H7 (cell line): ENCODE data around the gene HOXB4. TPM values are rescaled to one million over a fixed set of nuclear protein-coding genes. Genes with fewer than 3 reads are reported as not detected.
"Not testable (repeated sequence)": the region's sequence is repeated elsewhere in the genome, so short reads cannot be mapped to it uniquely, and the experiment has no call there.

Source experiments
- DNase-seq: peaks from one replicate; pipeline ENCODE4 v3.0.0; 2012
- H3K27me3 ChIP-seq: 2 replicates; pipeline ENCODE4 v1.6.0; 2011; ENCODE audit warnings: mild to moderate bottlenecking, low read length; ENCODE audit not compliant: control insufficient read depth, insufficient read depth
- H3K36me3 ChIP-seq: replicated peaks from 2 replicates; pipeline ENCODE4 v1.5.1; 2011; ENCODE audit warnings: low read length; ENCODE audit not compliant: control insufficient read depth, insufficient read depth
- H3K4me3 ChIP-seq: 2 replicates; pipeline ENCODE4 v1.5.1; 2011; ENCODE audit warnings: low read depth, mild to moderate bottlenecking, control low read depth, low read length, moderate library complexity; ENCODE audit not compliant: insufficient read depth
- total RNA-seq: library from RNA; depleted of rRNA; stranded (reverse); fragments of >200 nt; shearing (Covaris generic); gene quantifications from 2 replicates; pipeline ENCODE4 v1.2.3, GENCODE V29; 2014

The HOXB4 gene
- total RNA-seq, 1 experiment from 2014 or later: 0.03 TPM

GRCh38 chr17:48542698-48543106 is 35.4 kb downstream of the HOXB4 start:
- peaks cover 83% of the 10 kb centered on the region for H3K27me3 ChIP-seq
- no peaks in the 10 kb centered on the region for H3K36me3 ChIP-seq
- DNase-seq: no peak
- H3K4me3 ChIP-seq: peak overlapping the region; percentile 58

- Histone ChIP-seq H3K27me3 (peaks cover 78% of the 10 kb centered on the region), H3K4me3 (peak overlapping the region; percentile 58), H3K36me3 (no peaks in the 10 kb centered on the region)
- peak; percentile 58 for DNase-seq
These were observed 36.0 kb downstream of the HOXB4 start for GRCh38 chr17:48542114-48542656.

GRCh38 chr17:48541577-48542113 is 36.5 kb downstream of the HOXB4 start:
- peak; percentile 82 for DNase-seq
- Histone ChIP-seq H3K4me3 (peak overlapping the region; percentile 58), H3K36me3 (no peaks in the 10 kb centered on the region), H3K27me3 (peaks cover 72% of the 10 kb centered on the region)

- peak overlapping the region; percentile 58 for H3K4me3 ChIP-seq
- peaks cover 67% of the 10 kb centered on the region for H3K27me3 ChIP-seq
- DNase-seq: no peak
- no peaks in the 10 kb centered on the region for H3K36me3 ChIP-seq
These were observed 37.0 kb downstream of the HOXB4 start for GRCh38 chr17:48541036-48541576.

- DNase-seq: no peak
- H3K27me3 ChIP-seq: peaks cover 58% of the 10 kb centered on the region
- H3K36me3 ChIP-seq: no peaks in the 10 kb centered on the region
- no peak overlapping the region for H3K4me3 ChIP-seq
These were observed 37.9 kb downstream of the HOXB4 start for GRCh38 chr17:48540213-48540612.

- H3K4me3 ChIP-seq: no peak overlapping the region
- peaks cover 50% of the 10 kb centered on the region for H3K27me3 ChIP-seq
- DNase-seq: no peak
- no peaks in the 10 kb centered on the region for H3K36me3 ChIP-seq
These were observed 39.0 kb downstream of the HOXB4 start for GRCh38 chr17:48539177-48539576.

- DNase-seq: no peak
- Histone ChIP-seq H3K27me3 (peaks cover 37% of the 10 kb centered on the region), H3K4me3 (no peak overlapping the region), H3K36me3 (no peaks in the 10 kb centered on the region)
These were observed 40.8 kb downstream of the HOXB4 start for GRCh38 chr17:48537316-48537715.

- DNase-seq, H3K4me3 ChIP-seq, H3K36me3 ChIP-seq: not testable (repeated sequence)
- H3K27me3 ChIP-seq: peaks cover 37% of the 10 kb centered on the region
These were observed 42.2 kb downstream of the HOXB4 start for GRCh38 chr17:48535793-48536559.

- no peak for DNase-seq
- no peak overlapping the region for H3K4me3 ChIP-seq
- peaks cover 53% of the 10 kb centered on the region for H3K27me3 ChIP-seq
- no peaks in the 10 kb centered on the region for H3K36me3 ChIP-seq
These were observed 45.9 kb downstream of the HOXB4 start for GRCh38 chr17:48532261-48532660.

- Histone ChIP-seq H3K36me3 (no peaks in the 10 kb centered on the region), H3K4me3 (peak within 1 kb of the TSS; percentile 17), H3K27me3 (peaks cover 66% of the 10 kb centered on the region)
- DNase-seq: peak; percentile 91
These were observed 47.3 kb downstream of the HOXB4 start, which contains the start of gene HOXB1 for GRCh38 chr17:48530887-48531272. TSS of gene HOXB1 (minus strand) at chr17:48531011. CDS start at chr17:48530904, 107 bp downstream.

- Histone ChIP-seq H3K4me3 (peak overlapping the region; percentile 17), H3K27me3 (peaks cover 71% of the 10 kb centered on the region), H3K36me3 (no peaks in the 10 kb centered on the region)
- DNase-seq: peak; percentile 72
These were observed 47.8 kb downstream of the HOXB4 start for GRCh38 chr17:48530208-48530886.

- peak; percentile 74 for DNase-seq
These were observed 48.5 kb downstream of the HOXB4 start for GRCh38 chr17:48529683-48530009.

GRCh38 chr17:48528936-48529682 is 49.0 kb downstream of the HOXB4 start:
- peaks cover 81% of the 10 kb centered on the region for H3K27me3 ChIP-seq
- peak; percentile 59 for DNase-seq
- H3K4me3 ChIP-seq: no peak overlapping the region
- no peaks in the 10 kb centered on the region for H3K36me3 ChIP-seq

More at GRCh38 chr17:48529683-48530009, 48.5 kb downstream of the HOXB4 start:
- Histone ChIP-seq H3K27me3 (peaks cover 77% of the 10 kb centered on the region), H3K36me3 (no peaks in the 10 kb centered on the region), H3K4me3 (no peak overlapping the region)
